KOPT-K1 (cell line): ENCODE results near the gene MYO1E.

ENCODE experiments used
- H3K27ac ChIP-seq: fragments of 200-600 bp; sonication (generic); 2 replicates; pipeline ENCODE4 v1.5.1; 2016; ENCODE audit warnings: antibody characterized with exemption, mild to moderate bottlenecking, low read depth, low read length; ENCODE audit not compliant: poor library complexity, severe bottlenecking
- H3K36me3 ChIP-seq: fragments of 200-600 bp; sonication (generic); 2 replicates; pipeline ENCODE4 v1.5.1; 2017; ENCODE audit warnings: antibody characterized with exemption, mild to moderate bottlenecking, low read length, moderate library complexity; ENCODE audit not compliant: insufficient read depth
- H3K9me3 ChIP-seq: fragments of 200-600 bp; sonication (generic); 2 replicates; pipeline ENCODE4 v1.5.1; 2017; ENCODE audit warnings: antibody characterized with exemption, low read length, mild to moderate bottlenecking; ENCODE audit not compliant: insufficient read depth, poor library complexity, severe bottlenecking

MYO1E gene

DNA sequence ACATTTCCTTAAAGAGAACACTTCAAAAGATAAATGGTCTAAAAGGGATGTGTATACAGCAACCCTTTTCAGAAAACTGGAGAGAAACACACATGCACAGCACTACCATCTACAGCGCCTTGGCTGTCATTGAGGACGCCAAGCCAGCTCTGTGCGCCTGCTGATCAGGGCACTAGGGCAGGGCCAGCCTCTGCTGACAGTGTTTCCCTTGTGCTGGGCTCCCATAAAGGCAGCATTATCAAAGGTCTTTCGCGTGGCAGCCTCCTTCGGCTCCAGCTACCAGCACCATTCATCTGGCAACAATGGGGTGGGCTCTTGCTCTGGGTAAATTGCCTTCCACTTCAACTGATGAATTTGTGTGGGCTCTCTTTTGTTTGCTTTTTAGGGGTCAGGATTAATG lies 112.6 kb downstream of the MYO1E start:
- Histone ChIP-seq H3K36me3 (no peaks in the 10 kb centered on the region), H3K9me3 (no peaks in the 10 kb centered on the region), H3K27ac (no peak overlapping the region)

DNA sequence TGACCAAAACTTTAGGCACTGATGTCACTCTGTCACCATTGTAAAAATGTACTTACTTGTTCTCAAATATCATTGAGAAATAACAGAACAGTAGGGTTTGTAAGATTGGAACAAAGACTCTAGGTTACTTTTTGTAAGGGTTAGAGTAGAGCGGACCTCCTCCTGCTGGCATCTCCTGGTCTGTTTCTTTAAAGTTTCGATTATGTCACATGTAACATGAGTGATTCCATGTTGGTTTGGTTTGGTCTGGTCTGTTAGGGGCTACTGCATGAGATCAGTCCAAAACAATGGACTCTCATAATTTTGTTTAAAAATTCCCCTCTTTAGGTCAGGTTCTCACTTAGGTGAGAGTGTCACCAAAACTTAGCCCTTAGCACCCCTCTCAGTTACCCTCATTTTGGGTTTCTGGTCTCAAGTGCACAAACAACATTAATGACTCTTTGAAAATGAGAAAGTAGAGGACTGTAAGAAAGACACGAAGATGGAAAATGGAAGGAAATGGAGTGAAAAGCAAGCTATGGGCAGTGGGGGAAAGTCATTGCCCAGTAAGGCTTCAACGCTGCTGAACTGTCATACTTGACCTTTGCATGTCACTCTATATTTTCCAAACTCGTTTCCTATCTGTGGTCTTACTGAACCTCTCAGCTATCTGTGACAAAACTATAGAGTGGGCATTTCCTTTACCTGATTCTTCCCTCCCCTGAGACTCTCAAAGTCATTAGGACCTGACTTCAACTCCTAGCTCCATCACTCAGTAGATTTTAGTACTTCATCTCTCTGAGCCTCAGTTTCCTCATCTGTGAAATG lies 113.3 kb downstream of the MYO1E start:
- no peaks in the 10 kb centered on the region for H3K36me3 ChIP-seq
- no peak overlapping the region for H3K27ac ChIP-seq
- H3K9me3 ChIP-seq = no peaks in the 10 kb centered on the region

DNA sequence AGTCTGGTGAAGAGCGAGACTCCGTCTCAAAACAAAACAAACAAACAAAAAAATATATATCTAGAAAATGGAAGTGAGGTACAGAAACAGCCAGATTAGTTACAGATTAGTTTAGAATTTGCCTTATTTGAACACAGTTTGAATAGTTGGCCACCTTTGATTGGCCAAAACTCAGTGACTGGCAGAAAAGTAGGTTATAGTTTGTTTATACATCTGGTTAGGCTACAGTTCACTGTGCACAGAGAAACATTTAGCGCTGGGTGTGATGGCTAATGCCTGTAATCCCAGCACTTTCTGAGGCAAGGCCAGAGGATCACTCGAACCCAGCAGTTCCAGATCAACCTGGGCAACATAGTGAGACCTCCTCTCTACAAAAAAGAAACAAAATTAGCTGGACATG lies 114.4 kb downstream of the MYO1E start:
- no peak overlapping the region for H3K27ac ChIP-seq
- no peaks in the 10 kb centered on the region for H3K9me3 ChIP-seq
- no peaks in the 10 kb centered on the region for H3K36me3 ChIP-seq

DNA sequence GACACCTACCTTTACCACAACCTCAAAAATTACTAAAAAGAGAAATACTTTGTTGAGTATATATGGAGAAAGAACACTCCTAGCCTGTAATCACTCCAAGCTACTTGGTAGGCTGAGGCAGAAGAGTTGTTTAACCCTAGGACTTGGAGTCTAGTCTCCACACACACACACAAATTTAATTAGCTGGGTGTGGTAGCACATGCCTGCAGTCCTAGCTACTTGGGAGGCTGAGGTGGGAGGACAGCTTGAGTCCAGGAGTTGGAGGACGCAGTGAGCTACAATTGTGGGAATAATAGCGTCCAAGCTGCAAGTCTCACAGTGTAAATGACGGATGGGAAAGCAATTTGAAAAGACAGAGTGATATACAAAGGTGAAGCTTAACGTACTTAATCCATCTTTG lies 115.5 kb downstream of the MYO1E start:
- Histone ChIP-seq H3K27ac (no peak overlapping the region), H3K9me3 (no peaks in the 10 kb centered on the region), H3K36me3 (no peaks in the 10 kb centered on the region)

DNA sequence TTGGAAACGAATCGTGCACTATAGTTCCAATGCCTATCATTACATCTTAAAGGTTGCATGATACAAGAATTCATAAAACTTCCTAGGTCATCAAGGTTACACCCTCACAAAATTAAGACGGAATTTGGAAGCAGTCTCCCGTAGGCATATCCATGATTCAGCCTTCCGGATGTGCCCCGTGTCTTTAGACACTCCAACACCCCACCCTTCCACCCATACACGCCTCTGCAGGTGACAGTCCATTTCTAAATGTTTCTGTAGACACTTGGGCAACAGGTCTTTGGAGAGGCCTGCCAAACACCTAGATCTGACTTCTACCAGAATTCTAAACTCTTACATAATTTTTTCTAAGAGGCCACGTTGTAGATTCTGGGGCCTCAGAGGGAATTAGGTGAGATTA lies 116.2 kb downstream of the MYO1E start:
- Histone ChIP-seq H3K9me3 (no peaks in the 10 kb centered on the region), H3K27ac (no peak overlapping the region), H3K36me3 (no peaks in the 10 kb centered on the region)

DNA sequence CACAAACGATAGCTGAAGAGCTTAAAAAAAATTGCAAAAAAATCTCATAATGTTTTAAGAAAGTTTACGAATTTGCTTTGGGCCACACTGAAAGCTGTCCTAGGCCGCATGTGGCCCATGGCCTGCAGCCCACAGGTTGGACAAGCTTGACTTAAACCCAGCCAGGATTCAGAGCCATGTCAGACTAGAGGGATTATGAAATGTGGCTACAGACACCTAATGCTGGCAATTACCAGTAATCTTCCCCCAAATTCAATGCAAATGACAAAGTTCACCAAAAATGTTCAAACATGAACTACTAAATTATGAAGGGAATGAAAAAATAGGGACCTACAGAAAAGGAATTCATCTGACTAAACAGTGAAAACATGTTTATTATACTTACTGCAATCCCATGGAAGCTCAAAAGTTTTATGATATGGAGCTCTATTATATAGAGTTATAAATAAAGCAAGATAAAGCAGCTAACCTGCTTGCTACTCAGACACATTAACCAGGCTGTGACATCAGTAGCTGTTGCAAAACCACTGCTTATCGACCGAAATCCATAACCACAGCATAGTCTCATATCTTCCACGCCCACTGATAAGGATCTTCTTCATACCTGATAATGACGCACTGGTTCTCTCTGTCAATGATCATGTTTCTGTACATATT lies 116.9 kb downstream of the MYO1E start:
- Histone ChIP-seq H3K36me3 (no peaks in the 10 kb centered on the region), H3K27ac (no peak overlapping the region), H3K9me3 (no peaks in the 10 kb centered on the region)

DNA sequence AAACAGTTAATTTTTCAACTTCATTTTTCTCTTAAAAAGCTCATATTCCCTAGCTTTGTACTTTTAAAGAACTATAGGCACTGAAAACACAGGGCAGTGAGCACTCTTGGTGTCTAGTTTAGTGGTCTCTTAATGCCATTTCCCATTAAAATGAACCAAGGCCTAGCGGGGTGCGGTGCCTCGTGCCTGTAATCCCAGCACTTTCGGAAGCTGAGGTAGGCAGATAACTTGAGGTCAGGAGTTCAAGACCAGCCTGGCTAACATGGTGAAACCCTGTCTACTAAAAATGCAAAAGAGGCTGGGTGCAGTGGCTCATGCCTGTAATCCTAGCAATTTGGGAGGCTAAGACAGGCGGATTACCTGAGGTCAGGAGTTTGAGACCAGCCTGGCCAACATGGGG lies 120.5 kb downstream of the MYO1E start:
- Histone ChIP-seq H3K36me3 (no peaks in the 10 kb centered on the region), H3K9me3 (no peaks in the 10 kb centered on the region), H3K27ac (no peak overlapping the region)

DNA sequence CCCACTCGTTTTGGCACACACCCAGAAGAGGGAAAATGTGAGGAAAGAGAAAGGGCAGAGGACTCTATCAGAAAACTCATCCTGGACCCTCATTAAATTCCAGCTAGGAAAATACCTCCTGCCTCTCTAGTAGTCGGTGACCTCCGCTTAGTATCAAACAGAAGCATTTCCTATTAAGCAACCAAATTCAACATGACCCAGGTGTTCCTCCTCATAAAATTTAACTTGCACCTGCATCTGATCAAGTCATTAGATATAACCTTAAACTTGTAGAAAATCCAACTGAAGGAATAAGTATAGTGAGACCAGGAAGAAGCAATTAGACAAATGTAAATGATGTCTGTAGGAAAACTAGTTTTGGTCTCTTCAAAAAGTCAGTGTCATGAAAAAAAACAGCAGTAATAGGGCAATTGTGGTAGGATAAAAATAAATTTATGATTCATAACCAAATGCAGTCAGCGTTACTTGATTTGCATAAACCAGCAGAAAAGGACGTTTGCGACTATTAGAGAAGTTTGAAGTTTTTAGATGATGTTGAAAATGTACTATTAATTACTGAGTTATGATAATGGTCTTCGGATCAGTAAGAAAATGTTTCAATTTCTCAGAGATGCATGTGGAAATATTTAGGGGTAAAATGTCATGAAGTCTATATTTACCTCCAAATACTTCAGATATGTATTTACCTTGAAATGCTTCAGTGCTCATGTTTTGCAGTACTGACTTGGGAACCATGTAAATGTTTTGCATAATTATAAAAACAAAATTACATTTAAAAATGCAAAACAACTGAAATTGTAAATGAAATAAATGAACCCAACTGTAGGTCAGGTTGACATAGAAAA lies 121.4 kb downstream of the MYO1E start:
- no peak overlapping the region for H3K27ac ChIP-seq
- H3K9me3 ChIP-seq = no peaks in the 10 kb centered on the region
- no peaks in the 10 kb centered on the region for H3K36me3 ChIP-seq

DNA sequence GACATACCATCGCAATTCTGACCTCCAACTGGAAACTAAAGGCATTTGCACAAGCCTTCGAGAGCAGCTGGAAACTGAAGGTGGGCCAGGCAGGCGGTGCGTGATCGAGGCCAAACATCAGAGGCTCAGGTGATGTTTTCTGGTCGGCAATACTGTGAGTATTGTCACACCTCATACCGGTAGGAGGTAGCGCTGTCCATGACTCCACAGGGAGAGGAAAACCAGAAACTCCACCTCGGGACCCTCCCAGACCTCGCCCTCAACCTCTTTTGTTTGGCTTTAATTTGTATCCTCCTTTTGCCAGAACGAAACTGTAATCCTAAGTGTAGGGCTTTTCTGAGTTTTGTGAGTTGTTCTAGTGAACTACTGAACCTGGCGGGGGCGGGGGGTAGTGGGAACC lies 122.4 kb downstream of the MYO1E start:
- H3K36me3 ChIP-seq = no peaks in the 10 kb centered on the region
- H3K27ac ChIP-seq = no peak overlapping the region

DNA sequence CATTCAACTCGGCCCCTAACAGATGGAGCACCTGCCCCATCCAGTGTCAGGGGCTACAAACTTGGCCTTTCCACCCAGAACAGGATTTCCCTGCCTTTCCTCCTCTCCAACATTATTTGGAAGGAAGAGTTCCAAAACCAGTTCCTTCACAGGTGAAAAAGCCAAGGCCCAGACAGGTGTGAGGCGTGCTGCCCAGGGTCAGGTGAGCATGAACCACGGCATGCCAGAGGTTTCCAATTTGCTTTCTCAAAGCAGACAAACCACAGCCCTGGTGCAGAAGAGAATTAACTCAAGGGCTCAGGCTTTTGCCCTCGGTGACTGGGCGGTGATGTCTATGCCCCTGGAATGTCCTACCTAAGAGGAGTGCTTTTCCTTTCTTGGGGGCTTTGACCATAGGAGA lies 122.9 kb downstream of the MYO1E start:
- Histone ChIP-seq H3K36me3 (no peaks in the 10 kb centered on the region), H3K9me3 (no peaks in the 10 kb centered on the region), H3K27ac (no peak overlapping the region)

More for the DNA sequence above, 122.4 kb downstream of the MYO1E start:
- no peaks in the 10 kb centered on the region for H3K9me3 ChIP-seq

DNA sequence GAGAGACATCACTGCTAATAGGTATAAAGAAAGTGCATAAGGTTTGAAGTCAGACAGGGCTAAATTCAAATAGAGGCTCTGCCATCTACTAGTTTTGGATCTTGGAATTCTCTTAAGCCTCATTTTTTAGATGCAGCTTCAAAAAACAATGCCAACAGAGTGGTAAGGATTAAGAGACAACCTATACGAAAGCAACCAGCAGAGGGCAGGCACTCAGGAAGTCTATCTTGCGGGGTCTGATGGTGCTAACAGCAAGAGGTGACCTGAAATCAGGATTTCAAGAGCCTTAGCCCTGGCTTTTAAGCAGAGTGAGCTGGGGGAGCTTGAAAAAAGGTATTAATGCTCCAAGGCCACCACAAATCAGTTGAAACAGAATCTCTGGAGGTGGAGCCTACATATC lies 125.3 kb downstream of the MYO1E start:
- no peak overlapping the region for H3K27ac ChIP-seq
- no peaks in the 10 kb centered on the region for H3K36me3 ChIP-seq
- no peaks in the 10 kb centered on the region for H3K9me3 ChIP-seq

DNA sequence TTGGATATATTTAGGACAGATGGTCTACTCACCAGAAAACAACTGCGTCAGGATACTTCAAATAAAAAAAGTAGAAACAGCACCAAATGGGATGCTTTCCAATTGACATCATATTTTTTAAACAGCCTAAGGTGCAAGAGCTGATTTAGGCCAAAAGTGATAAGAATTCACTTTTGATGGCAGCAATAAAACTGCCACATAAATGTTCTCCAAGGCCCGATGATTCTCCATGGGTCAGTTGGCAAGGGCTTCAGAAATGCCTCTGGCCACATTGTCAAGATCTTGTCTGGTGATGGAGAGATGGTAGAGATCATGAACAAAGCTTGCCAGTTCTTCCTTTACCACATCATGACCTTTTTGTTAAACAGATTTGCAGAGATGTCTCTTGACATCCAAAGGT lies 127.1 kb downstream of the MYO1E start:
- Histone ChIP-seq H3K9me3 (no peaks in the 10 kb centered on the region), H3K27ac (no peak overlapping the region), H3K36me3 (no peaks in the 10 kb centered on the region)

DNA sequence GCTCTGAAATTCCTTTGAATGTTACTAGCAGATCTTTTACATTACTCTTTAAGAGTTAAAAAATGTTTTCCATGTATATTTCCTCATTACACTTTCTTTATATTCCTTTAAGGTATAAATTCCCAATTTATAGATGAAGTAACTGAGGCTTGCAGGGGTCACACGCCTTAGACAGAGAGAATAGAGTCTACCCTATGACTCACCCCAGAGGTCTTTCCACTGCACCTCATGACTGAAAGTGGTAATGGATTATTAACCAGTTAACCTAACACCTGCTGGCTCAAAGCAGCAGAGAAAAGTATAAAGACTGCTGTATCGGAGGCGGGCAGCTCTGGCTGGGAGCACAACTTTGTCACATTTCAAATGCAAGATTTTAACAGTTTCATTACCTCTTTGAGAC lies 128.3 kb downstream of the MYO1E start:
- no peaks in the 10 kb centered on the region for H3K36me3 ChIP-seq
- no peaks in the 10 kb centered on the region for H3K9me3 ChIP-seq
- H3K27ac ChIP-seq = no peak overlapping the region

DNA sequence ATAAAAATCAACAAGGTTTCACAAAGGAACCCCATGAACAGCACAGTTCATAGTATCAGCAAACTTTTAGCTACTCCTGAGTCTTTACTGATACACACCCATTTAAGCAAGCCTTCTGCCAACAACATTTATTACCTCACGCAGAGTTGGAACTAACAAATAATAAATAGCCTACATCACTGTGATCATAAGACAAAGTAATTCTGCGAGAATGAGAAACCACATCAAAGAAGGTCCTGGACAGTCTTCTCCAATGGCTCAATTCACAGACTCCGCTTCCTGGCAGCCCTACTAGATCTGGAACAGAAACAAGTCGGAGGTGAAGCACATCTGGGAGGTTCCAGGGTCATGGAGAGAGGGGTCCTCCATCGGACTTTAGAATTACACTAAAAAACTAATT lies 129.0 kb downstream of the MYO1E start:
- Histone ChIP-seq H3K9me3 (no peaks in the 10 kb centered on the region), H3K36me3 (no peaks in the 10 kb centered on the region), H3K27ac (no peak overlapping the region)

DNA sequence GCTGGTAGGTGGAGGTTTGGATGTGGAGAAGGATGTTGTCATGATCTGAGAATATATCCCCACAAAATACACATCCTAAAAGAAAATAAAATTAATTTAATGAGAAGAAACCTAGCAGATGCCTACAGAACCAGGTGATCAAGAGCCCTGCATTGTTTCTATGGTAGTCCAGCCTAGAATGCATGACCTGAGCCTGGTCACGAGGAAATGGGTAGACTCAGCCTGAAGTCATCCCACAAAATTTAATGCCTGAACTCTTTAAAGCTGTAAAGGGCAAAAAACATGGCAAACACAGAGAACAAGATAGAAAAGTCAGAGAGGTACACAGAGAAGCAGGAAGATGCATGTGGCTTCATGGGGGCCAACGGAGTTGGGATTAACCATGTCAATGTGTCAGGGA lies 130.0 kb downstream of the MYO1E start:
- no peaks in the 10 kb centered on the region for H3K36me3 ChIP-seq
- no peaks in the 10 kb centered on the region for H3K9me3 ChIP-seq
- no peak overlapping the region for H3K27ac ChIP-seq
